Esophagus (tissue), 2 donors: Measurements from ENCODE around the gene ADAM23. TPM values are rescaled to one million over a fixed set of nuclear protein-coding genes. Genes with fewer than 3 reads are reported as not detected.
"Not testable (repeated sequence)": the region's sequence is repeated elsewhere in the genome, so short reads cannot be mapped to it uniquely, and the experiment has no call there.

Experiments used
- H3K27ac ChIP-seq, 2 donors: one replicate each; pipeline ENCODE4 v1.5.1; 2013; ENCODE audit warnings: low read depth in 2 of 2, mild to moderate bottlenecking in 2 of 2, inconsistent platforms in 1 of 2, low read length in 1 of 2, moderate library complexity in 1 of 2
- H3K27me3 ChIP-seq, 2 donors: one replicate each; pipeline ENCODE4 v1.6.1; 2013; ENCODE audit warnings: low read length in 2 of 2, control low read depth in 1 of 2, mild to moderate bottlenecking in 1 of 2; ENCODE audit not compliant: insufficient read depth in 2 of 2, control insufficient read depth in 1 of 2
- H3K36me3 ChIP-seq, 2 donors: one replicate each; pipeline ENCODE4 v1.6.1; 2013; ENCODE audit warnings: low read length in 1 of 2; ENCODE audit not compliant: control insufficient read depth in 2 of 2, insufficient read depth in 2 of 2
- H3K4me1 ChIP-seq, 2 donors: one replicate each; pipeline ENCODE4 v1.6.1; 2013; ENCODE audit warnings: low read length in 1 of 2; ENCODE audit not compliant: control insufficient read depth in 2 of 2, insufficient read depth in 2 of 2
- H3K4me3 ChIP-seq, 2 donors: one replicate each; pipeline ENCODE4 v1.5.1; 2013; ENCODE audit warnings: low read length in 2 of 2, mild to moderate bottlenecking in 2 of 2, low read depth in 1 of 2, moderate library complexity in 1 of 2
- H3K9me3 ChIP-seq, 2 donors: one replicate each; pipeline ENCODE4 v1.6.1; 2013; ENCODE audit warnings: mild to moderate bottlenecking in 2 of 2, low read depth in 1 of 2, low read length in 1 of 2, moderate library complexity in 1 of 2; ENCODE audit not compliant: control insufficient read depth in 2 of 2, insufficient read depth in 1 of 2
- WGBS, 2 donors: extraction: QIAGEN DNeasy Blood & Tissue Kit; methylation state at CpG; one replicate each; pipeline ENCODE4 v1.1.7; 2013; 5-methylcytosine and 5-hydroxymethylcytosine counted together
- polyA plus RNA-seq, 2 donors: library from polyadenylated mRNA; stranded (reverse); fragments of 200-250 nt; gene quantifications; one replicate each; pipeline ENCODE4 v1.2.3, GENCODE V29; 2013
- donor health status: healthy with polysubstance abuse.
- donor health status: Bipolar disorder and iron deficiency.

Gene ADAM23
- 1 to 10 TPM; 1.6 to 2.3 TPM for polyA plus RNA-seq

- H3K27ac ChIP-seq, result no peak within 1 kb of the TSS
- peaks cover 3 to 8% of the 10 kb centered on the region in 2 donors for H3K27me3 ChIP-seq
- H3K9me3 ChIP-seq, result no peaks in the 10 kb centered on the region
- H3K4me3 ChIP-seq, result peak within 1 kb of the TSS; percentile 55 to 70
- H3K4me1 ChIP-seq, result peaks cover 3 to 5% of the 10 kb centered on the region in 2 donors
- H3K36me3 ChIP-seq, result no peaks in the 10 kb centered on the region
- 0 to 1% methylated on average over 66 to 81 of the region's 81 CpGs for WGBS, 2 donors
Observed at GRCh38 chr2:206442833-206443734, at the start of gene ADAM23. ADAM23 (plus strand) TSS chr2:206443532; CDS start chr2:206443867, 335 bp downstream.

GRCh38 chr2:206396211-206396610, 47.1 kb upstream of the ADAM23 start:
- H3K4me1 ChIP-seq, result no peaks in the 10 kb centered on the region
- WGBS, 2 donors, result 67 to 73% methylated on average over 7 of the region's 7 CpGs

DNA sequence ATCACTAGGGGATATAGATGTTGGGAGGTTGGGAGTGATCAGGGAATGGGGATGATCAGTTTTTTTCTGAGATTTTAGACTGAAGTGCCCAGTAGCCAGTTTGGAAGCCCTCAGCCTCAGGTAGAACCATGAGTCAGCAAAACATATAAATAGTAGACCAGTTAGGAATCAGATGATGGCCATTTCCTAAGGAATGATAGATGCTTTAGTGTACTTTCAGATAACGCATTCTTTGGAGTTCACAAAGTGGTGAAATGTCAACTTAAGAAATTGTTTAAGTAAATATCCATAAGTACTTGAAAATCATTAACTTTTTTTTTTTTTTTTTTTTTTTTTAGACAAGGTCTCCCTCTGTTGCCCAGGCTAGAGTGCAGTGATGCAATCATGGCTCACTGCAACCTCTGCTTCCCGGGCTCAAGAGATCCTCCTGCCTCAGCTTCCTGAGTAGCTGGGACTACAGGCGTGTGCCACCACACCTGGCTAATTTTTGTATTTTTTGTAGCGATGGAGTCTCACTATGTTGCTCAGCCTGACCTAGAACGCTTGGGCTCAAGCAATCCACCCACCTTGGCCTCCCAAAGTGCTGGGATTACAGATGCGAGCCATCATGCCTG, 40.3 kb upstream of the ADAM23 start:
- H3K4me1 ChIP-seq, H3K27me3 ChIP-seq, H3K4me3 ChIP-seq, H3K36me3 ChIP-seq, H3K9me3 ChIP-seq, H3K27ac ChIP-seq: not testable (repeated sequence)
- 79 to 85% methylated on average over 6 of the region's 6 CpGs for WGBS, 2 donors

More at GRCh38 chr2:206396211-206396610, 47.1 kb upstream of the ADAM23 start:
- Histone ChIP-seq H3K9me3 (peaks cover 4% of the 10 kb centered on the region in 2 donors), H3K4me3 (no peak overlapping the region), H3K27me3 (no peaks in the 10 kb centered on the region), H3K36me3 (no peaks in the 10 kb centered on the region), H3K27ac (no peak overlapping the region)

DNA sequence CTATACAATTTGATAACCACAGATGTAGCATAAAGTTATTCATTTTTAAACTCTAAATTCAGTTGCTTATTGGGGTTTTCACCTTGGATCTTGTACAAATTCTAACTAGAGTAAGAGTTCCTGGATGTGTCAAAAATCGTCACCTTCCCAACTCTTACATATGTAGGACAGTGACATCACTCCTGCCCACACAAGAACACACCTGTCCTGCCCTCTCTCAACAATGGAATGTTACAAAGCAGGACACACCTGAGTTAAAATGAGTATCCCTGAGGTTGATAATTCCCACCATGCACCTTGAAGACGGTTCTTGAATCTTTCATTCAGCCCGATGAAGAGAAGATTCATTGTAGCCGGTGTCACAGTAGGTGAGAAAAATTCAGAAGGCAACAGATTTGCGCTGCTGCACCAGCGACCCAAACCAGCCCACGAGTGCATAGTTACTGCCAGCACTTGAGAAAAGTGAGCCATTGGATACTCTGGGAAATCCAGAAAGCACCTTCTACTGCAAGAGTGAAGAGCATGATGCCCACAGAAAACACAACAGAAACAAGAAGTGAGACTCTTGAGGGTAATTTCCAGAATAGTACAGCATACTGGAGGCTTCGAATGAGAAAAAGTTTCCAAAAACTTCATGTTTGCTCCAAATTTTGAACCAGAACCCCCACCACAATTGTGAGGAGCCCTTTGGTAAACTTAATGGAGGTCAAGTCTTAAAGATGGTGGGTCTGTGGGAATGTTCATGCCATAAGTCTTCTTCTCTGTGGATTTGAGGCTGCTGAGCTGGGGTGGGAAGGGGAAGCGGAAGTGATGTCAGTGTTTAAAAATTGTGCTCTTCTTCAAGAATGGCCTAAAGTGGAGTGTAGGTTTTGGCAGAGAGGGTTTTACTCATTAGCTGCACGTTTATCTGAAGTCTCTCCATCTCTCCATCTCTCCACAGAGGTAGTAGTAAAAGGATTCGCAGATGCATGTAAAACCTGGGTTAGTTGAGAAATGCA, 34.7 kb upstream of the ADAM23 start:
- Histone ChIP-seq H3K27me3 (no peaks in the 10 kb centered on the region), H3K4me1 (no peaks in the 10 kb centered on the region), H3K36me3 (no peaks in the 10 kb centered on the region), H3K27ac (no peak overlapping the region), H3K9me3 (peaks cover 3 to 6% of the 10 kb centered on the region in 2 donors), H3K4me3 (no peak overlapping the region)
- 82 to 83% methylated on average over 11 of the region's 11 CpGs for WGBS, 2 donors

GRCh38 chr2:206410714-206411113, 32.6 kb upstream of the ADAM23 start:
- Histone ChIP-seq H3K27me3 (no peaks in the 10 kb centered on the region), H3K36me3 (no peaks in the 10 kb centered on the region), H3K27ac (no peak overlapping the region), H3K9me3 (peaks cover 3 to 6% of the 10 kb centered on the region in 2 donors), H3K4me3 (no peak overlapping the region), H3K4me1 (no peaks in the 10 kb centered on the region)
- 96 to 97% methylated on average over 26 of the region's 26 CpGs for WGBS, 2 donors

GRCh38 chr2:206415618-206416243, 27.6 kb upstream of the ADAM23 start:
- 85 to 86% methylated on average over 13 of the region's 13 CpGs for WGBS, 2 donors
- H3K27ac ChIP-seq, result no peak overlapping the region
- no peaks in the 10 kb centered on the region for H3K36me3 ChIP-seq
- no peaks in the 10 kb centered on the region for H3K4me1 ChIP-seq
- H3K27me3 ChIP-seq, result peaks cover 0 to 2% of the 10 kb centered on the region in 2 donors
- peaks cover 2% of the 10 kb centered on the region in 2 donors for H3K9me3 ChIP-seq
- H3K4me3 ChIP-seq, result no peak overlapping the region

- peak overlapping the region; percentile 4 to 76 for H3K27ac ChIP-seq
- no peaks in the 10 kb centered on the region for H3K4me1 ChIP-seq
- no peak overlapping the region for H3K4me3 ChIP-seq
- peaks cover 0 to 2% of the 10 kb centered on the region in 2 donors for H3K27me3 ChIP-seq
- no peaks in the 10 kb centered on the region for H3K9me3 ChIP-seq
- H3K36me3 ChIP-seq, result no peaks in the 10 kb centered on the region
- 45 to 55% methylated on average over 2 of the region's 2 CpGs for WGBS, 2 donors
Observed at GRCh38 chr2:206418968-206419367, 24.4 kb upstream of the ADAM23 start.

- H3K27ac ChIP-seq, result no peak overlapping the region
- 87 to 90% methylated on average over 3 of the region's 3 CpGs for WGBS, 2 donors
- no peaks in the 10 kb centered on the region for H3K9me3 ChIP-seq
- H3K4me3 ChIP-seq, result no peak overlapping the region
- H3K4me1 ChIP-seq, result no peaks in the 10 kb centered on the region
- H3K36me3 ChIP-seq, result no peaks in the 10 kb centered on the region
- peaks cover 0 to 2% of the 10 kb centered on the region in 2 donors for H3K27me3 ChIP-seq
Observed at GRCh38 chr2:206420721-206421120, 22.6 kb upstream of the ADAM23 start.

- H3K4me1 ChIP-seq, result no peaks in the 10 kb centered on the region
- no peak overlapping the region for H3K27ac ChIP-seq
- no peaks in the 10 kb centered on the region for H3K9me3 ChIP-seq
- no peaks in the 10 kb centered on the region for H3K36me3 ChIP-seq
- no peak overlapping the region for H3K4me3 ChIP-seq
- H3K27me3 ChIP-seq, result peaks cover 0 to 2% of the 10 kb centered on the region in 2 donors
Observed at GRCh38 chr2:206422493-206422892, 20.8 kb upstream of the ADAM23 start.
